Endothelial cell of umbilical vein (primary cell): ENCODE data around the gene TPD52L2.

Experiments
- EZH2 ChIP-seq: IDR thresholded peaks from 2 replicates; pipeline ENCODE4 v1.6.1; 2012; ENCODE audit warnings: borderline replicate concordance, low read depth, mild to moderate bottlenecking, moderate library complexity, low read length, inconsistent platforms; ENCODE audit not compliant: severe bottlenecking
- MYC ChIP-seq: IDR thresholded peaks from one replicate; pipeline ENCODE4 v1.6.1; 2011; ENCODE audit warnings: mild to moderate bottlenecking, low read depth, low read length
- POLR2A ChIP-seq: IDR thresholded peaks from 2 replicates; pipeline ENCODE4 v1.6.1; 2012; ENCODE audit warnings: low read depth, mild to moderate bottlenecking, control low read depth, low read length
- POLR2AphosphoS5 ChIP-seq: IDR thresholded peaks from 2 replicates; pipeline ENCODE4 v1.6.1; 2012; ENCODE audit warnings: low read depth, mild to moderate bottlenecking, control low read depth, low read length, moderate library complexity; ENCODE audit not compliant: insufficient read depth
- TF ChIP-seq, protein P1 (sequence below), 2 donors: IDR thresholded peaks; 1 replicate in 1 of 2; 2 replicates in 1 of 2; pipeline ENCODE4 v1.5.1; 2011; ENCODE audit warnings: low read length in 2 of 2, mild to moderate bottlenecking in 2 of 2, moderate library complexity in 2 of 2, control low read depth in 1 of 2, inconsistent platforms in 1 of 2, low read depth in 1 of 2; ENCODE audit not compliant: insufficient read depth in 1 of 2; ENCODE audit errors: extremely low read depth in 1 of 2

DNA sequence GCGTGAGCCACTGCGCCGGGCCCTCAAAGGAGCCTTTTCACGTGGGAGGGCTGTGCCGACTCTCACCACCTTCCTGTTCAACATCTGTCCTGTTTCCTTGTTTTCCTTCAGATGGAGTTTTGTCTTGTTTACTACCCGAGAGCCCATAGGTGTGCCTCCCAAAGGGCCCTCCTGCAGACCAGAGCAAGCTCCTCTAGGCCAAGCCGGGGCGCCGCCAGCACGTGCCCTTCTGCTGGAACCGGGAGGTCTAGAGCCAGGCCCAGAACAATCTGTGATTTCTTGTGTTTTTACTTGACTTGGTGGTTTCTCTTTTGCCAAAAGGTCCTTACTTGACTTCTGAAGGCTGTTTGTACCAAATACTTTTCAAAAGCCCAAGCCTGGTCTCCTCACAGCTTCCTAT, 21.9 kb downstream of the TPD52L2 start:
- TF ChIP-seq, protein P1, sequence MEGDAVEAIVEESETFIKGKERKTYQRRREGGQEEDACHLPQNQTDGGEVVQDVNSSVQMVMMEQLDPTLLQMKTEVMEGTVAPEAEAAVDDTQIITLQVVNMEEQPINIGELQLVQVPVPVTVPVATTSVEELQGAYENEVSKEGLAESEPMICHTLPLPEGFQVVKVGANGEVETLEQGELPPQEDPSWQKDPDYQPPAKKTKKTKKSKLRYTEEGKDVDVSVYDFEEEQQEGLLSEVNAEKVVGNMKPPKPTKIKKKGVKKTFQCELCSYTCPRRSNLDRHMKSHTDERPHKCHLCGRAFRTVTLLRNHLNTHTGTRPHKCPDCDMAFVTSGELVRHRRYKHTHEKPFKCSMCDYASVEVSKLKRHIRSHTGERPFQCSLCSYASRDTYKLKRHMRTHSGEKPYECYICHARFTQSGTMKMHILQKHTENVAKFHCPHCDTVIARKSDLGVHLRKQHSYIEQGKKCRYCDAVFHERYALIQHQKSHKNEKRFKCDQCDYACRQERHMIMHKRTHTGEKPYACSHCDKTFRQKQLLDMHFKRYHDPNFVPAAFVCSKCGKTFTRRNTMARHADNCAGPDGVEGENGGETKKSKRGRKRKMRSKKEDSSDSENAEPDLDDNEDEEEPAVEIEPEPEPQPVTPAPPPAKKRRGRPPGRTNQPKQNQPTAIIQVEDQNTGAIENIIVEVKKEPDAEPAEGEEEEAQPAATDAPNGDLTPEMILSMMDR (IDR thresholded peaks at IDR 0.05; ENCODE audit: extremely low read depth in 1 of 2, insufficient read depth in 1 of 2, low read depth in 1 of 2, low read length in 2 of 2): no peak
- TF ChIP-seq MYC: no peak
- no peak for TF ChIP-seq POLR2A
- TF ChIP-seq EZH2: no peak
- TF ChIP-seq POLR2AphosphoS5: no peak
